Stimulated activated CD4-positive, alpha-beta T cell treated with anti-CD3 and anti-CD28 coated beads, Interleukin-15, amount 100 ng/mL, for 24 hours (primary cell): ENCODE results near the gene CDX1.
"Not testable (repeated sequence)": the region's sequence is repeated elsewhere in the genome, so short reads cannot be mapped to it uniquely, and the experiment has no call there.

Source experiments
- DNase-seq: peaks from one replicate; pipeline ENCODE4 v3.0.0-alpha.2; 2020

The CDX1 gene

DNA sequence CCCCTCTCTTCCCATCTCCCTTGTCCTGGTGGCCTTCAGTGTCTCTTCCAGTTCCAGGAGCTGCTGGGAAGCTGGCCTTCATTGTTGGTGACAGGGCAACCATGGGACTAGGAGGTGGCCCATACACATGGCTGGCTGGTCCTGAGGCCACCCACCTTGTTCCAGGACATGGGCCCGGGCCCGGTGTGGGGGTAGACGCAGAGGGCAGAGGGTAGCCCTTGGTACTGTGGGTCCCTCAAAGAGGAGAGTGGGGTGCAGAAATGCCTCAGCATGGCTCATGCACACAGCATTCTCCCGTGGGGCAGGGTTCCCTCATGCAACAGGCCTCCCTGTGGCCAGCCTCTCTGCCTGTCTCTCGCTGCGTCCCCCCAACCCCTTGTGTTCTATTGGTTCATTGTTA lies 44.1 kb downstream of the CDX1 start:
- no peak for DNase-seq

DNA sequence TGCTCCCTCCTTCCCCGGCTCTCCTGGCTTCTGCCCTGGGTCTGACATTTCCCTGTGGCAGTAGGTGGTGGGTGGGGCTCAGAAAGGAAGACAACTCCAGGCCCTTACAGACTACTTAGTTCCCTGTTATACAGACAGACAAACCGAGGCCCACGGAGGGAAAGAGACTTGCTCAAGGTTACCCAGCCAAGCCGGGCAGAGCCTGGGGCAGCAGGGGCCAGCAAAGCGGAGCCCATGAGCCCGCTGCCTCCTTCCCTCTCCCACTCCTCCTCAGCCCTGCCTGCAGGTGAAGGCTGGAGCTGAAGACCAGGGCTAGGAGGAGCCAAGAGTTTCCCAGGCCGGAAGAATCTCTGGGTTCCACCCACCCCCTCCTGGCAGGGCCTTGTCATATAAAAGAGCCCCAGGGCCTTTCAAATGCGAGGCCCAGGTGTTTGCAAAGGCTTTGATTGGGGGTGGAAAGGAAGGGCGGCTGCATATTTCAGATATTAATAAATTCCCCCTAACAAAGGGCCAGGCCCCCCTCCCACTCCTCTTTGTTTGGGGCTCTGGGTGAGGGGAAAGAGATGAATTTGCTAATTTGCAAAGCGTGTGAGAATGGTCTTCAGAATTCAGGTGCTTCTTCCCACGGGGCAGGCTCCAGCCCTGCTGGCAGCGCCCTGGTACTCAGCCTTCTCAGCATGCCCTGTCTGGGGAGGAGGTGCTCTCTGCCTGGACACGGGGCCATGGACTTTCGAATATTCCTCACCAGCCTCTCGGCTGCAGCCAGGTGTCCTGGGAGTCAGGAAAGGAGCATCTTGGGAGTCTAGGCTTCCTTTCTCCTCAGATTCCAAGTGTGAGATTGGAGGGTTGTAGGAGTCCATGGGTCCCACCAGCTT lies 44.8 kb downstream of the CDX1 start:
- no peak for DNase-seq

DNA sequence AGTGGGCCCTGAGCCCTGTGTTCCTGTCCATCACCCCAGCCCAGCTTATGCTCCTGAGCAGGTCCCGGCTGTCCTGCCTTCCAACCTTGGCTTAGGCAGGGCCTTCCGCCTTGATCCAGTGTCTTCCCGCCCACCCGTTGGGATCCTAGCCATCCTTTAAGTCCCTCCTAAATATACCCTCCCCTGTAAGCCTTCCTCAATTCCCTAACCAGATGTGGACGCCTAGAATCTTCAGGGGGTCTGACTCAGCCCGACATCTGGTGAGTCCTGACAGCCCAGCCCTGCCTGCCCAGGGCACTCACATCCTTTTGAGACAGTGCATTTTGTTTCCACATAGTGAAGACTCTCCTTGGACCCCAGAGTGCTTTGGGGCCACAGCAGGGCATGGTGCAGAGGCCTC lies 47.0 kb downstream of the CDX1 start:
- DNase-seq = no peak

DNA sequence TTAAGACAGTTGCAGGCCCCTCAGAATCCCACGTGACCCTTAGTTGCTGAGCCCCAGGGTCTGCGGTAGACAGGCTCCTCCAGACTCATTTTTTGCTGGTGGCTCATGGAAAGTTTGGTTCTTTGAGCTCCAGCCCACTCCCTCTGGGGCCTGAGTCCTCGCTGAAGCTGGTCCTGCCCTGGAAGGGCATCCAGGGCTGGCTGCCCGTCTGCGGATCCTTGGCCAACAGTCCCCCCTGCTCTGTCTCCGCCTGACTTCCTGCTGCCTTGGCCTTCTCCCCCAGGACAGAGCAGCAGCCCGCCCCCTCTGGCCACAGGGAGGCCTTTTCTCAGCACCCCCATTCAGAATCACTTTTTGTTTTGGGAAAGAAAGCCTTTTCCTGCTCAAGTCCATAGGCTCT lies 47.7 kb downstream of the CDX1 start:
- DNase-seq = no peak

DNA sequence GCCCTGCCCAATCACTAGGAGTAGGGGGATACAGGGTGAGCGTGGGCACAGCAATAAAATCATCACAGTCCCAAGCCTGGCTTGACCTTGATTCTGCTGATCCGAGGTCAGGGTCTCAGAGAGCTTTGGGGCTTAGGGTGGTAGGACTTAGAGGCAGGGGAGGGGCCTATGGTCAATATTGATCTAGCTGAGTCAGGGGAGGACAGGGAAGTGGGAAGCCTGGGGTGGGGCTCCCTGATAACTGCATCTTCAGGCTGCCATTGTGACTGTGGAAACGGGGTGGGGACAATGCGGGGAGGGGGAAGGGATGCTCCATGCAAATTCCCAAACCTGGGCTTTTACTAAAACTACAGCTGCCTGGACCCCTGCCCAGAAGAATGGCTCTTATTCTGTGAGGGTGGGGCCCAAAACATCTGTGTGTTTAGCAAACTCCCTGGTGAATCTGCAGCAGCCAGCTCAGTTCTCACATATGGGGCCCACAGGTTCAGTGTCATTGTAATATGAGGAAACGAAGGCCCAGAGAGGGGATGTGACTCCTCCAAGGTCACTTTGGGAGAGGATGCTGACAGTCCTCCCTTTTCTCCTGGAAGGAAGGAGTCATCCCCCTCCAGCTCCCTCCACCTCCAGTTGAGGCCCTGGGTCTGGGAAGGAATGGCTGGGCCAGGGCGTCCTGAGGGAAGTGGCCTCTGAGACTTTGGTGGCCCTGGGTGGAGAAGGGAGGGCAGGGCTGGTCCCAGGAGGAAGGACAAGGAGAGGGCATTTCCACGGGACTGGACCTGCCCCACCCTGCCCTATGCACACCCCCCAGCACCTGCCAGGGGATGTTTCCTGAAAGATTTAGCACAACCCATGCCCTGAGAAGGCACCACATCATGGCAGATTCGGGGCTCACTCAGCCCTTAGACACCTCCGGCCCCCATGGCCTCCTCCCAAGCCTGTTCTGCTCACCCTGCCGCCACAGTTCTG lies 49.7 kb downstream of the CDX1 start:
- no peak for DNase-seq

DNA sequence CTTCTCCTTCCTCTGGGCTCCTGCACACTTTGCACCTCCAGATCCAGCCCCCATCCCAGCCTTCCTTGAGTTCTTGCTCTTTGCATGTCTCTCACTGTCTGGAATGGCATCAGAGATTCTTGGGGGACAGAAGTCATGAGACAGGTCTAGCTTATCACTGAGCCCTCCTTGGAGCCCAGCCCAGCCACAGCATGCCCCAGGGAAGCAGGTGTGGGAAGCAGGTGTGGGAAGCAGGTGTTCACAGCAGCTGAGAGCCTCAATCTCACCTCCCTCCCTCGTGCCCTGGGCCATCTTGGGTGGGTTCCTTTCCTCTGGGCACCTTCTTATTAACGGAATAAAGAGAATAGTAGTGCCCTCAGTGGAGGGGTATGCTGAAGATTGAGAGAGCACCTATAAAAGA lies 50.5 kb downstream of the CDX1 start:
- no peak for DNase-seq

DNA sequence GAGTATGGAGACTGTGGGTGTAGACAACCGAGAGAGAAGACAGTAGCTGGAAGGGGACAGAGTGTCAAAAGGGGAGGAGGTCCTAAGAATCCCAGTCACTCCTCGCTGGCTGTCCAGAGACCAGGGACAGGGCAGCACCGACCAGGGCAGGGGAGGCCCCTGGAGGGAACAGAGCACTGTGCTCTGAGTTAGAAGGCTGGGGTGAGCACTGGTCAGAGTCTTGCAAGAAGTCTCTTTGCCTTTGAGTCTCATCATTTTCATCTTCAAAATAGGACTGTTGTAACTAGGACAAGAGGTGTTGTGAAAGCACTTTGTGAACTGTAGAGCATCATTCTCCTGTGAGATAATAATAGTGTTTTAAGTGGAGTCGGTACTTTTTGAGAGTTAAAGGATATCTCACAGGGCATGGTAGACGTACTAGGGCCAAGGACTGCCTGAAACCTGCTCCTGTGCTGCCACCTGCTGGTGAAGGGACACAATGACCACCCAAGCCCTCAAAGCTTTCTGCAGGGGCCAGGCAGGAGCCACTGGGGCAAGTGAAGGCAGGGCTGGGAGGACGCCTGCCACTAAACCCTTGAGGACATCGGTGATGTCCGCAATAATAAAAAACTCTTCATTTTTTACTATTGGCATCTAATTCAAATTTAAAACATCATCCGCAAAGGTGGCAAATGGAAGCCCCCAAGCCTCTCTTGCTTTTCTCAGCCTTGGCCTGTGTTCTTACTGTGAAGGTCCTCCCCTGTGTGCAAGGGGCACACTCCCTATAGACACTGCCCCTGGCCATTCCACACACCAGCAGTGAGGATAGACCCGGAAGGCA lies 51.5 kb downstream of the CDX1 start:
- DNase-seq = peak; percentile 86

DNA sequence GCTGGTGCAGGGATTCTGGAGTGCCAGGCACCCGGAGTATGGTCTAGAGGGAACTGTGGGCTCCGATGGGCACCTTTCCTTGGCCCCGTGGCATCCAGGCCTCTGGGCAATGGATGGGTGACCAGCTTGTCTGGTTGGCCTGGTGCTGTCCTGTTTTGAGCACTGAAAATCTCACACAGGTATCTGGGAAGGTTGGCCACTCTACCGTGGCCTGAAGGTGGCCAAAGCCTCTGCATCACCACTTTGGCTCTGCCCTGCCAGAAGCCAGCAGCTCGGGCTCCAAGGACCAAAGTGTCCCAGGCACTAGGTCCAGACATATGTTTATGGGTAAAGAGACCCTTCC lies 52.1 kb downstream of the CDX1 start:
- DNase-seq = no peak

DNA sequence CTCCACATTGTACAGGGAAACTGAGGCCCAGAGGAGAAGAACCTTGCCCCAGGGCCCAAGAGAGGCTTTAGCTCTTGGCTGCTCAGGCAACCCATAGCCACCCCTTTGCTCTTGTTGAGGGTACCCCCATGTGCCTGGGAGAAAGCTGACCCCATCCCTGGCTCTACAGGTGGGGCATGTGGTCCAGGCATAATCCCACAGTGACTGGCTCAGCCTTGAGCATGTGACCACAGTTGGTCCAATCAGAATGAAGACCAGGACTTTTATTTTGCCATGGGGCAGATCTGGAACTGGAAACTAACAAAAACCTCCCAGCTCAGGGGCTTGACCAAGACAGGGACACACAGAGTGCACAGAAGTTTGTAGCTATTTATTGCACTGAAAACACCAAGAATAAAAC lies 52.6 kb downstream of the CDX1 start:
- no peak for DNase-seq

DNA sequence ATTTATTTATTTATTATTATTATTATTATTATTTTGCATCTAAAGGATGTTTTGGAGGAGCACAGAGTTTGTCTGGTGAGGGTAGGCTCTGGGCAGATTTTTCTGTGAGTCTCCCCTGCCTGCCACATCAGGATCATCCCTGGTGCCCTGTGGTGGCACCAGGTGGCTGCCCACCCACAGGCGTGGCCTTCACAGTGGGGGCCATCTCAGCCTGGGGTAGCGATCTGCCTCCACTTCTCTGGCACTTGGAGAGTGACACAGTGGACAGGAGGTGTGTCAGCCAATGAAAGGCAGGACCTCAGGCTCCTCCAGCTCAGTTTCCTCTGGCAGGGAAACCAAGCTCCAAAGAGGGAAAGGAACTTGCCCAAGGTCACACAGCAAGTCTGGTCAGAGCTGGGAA lies 53.3 kb downstream of the CDX1 start:
- DNase-seq = no peak

DNA sequence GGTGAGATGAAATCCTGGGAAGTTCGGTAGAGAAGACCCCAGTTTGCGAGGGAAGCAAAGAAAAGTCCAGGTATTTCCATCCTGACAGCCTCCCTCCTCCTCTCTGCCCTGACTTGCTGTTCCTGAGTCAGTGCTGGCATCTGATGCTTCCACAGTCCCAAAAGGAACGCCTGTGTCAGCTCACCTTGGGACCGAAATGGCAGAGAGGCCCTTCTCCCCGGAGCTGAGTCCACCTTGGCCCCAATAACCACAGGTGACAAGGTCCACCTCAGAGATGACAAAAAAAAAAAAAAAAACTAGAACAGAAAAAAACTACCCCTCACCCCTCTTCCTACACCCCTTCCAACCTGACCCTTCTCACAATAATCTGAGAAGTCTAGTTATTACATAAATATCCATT lies 54.9 kb downstream of the CDX1 start:
- no peak for DNase-seq

DNA sequence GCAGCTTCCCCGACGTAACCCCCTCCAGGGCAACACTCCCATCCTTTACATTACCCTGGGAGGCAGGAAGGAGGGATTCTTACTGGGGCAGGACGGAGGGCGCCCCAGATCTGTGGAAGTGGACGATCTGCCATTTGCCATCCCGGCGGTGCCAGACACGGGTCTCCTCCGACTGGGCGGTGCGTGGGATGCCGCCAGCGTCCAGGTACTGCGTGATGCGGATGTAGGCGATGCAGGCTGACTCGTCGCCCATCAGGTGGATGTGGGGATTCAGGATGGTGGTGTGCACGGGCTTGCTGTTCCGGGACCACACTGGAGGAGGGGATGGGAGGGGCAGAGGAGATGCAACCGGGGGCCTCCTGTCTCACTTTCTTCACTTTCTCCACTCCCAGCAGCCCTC lies 56.3 kb downstream of the CDX1 start:
- DNase-seq = no peak

DNA sequence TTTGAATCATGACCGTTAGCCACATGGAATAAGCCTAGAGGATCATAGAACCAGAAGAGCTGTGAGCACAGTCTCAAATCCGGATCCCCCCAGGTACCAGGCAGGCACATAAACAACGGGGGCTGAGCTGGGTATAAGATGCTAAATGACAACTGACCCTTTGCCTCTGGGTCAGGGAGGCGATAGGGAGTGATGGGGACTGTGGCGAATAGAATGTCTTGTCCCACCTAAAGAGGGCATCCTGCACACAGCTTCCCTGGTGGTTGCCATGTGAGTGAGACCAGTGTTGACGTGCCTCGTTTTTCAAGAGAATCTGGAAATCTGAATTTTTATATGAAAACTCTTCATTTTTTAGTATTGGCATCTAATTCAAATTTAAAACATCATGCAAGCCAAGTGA lies 56.9 kb downstream of the CDX1 start:
- no peak for DNase-seq

DNA sequence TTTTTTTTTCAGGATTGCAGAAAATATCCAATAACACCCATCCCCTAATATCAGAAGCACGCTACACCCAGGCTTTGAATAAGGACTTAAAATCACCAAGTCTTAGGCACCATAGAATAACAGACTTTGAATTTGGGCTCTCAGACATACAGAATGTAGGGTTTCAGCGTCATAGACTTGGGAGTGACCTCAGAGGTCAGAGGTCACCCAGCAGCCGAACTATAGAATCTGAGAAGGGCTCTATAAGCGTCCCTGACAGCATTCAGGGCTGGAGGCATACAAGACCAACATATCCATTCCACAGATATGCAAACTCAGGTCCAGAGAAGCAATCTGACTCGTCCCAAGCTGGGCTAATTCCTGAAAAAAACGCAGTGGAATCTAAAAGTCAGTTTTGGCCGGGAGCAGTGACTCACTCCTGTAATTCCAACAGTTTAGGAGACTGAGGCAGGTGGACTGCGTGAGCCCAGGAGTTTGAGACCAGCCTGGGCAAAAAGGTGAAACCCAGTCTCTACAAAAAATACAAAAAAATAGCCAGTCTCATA lies 58.0 kb downstream of the CDX1 start:
- no peak for DNase-seq

DNA sequence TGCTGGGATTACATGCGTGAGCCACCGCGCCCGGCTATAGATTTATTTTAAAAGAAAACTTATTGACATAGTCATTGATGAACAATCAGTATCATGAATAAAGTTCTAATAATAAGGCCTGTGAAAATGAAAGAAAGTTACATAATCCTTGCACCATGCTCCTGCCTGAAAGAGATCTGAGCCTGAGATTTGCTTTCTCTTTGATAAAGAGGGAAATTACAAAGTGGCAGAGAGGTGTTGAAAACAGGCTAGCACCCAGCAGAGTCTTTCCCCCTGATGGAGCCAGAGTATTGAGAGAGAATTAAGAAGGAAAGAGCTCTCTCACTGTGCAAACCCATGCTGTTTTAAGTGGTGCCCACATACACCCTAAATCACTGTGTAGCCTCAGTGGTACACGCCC lies 60.5 kb downstream of the CDX1 start:
- no peak for DNase-seq

DNA sequence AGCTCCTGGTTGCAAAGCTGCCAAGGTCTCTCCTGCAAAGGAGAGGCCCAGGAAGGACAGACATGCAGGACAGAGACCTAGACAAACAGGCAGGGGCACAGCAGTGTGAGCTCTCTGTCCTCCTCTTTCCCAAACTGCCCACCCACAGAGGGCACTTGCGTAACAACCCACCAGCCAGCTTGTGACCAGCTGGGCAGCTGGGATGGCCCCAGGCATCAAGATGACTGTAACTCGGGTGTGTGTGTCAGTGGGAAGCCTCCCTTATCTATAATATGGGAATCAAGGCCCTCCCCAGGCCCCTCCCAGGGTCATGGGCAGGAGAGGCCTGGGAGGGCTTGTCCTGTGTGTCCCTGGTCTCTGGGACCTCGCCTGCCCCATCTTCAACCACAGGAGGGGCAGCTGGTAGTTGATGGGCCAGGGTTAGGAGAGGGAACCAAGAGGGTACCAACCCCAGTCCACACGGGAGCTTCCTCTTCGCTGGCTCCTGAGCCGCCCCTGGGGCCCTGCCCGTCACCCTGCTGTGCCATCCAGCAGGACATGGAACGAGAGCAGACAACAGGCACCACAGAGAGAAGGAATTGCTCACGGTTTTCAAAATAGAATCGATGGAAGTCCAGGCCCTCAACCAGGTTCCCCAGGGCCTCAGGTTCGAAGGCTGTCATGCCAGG lies 61.2 kb downstream of the CDX1 start:
- DNase-seq = no peak

DNA sequence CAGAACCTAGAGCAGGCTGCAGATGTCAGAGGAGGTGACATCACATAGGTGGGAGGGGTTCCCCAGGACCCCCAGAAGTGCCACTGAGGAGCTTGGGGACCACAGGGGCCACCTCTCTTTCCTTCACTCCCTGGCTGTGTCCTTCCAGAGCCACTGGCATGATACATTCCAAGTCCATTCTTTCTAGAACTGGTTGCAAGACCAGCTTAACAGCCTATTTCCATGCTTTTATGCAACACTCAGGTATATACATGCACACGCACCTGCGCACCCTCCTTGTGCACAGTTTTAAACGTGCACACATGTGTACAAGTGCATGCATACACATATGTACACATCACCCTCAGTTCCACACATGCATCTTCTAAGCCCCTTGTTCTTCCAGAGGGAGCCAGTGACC lies 63.0 kb downstream of the CDX1 start:
- DNase-seq = no peak

DNA sequence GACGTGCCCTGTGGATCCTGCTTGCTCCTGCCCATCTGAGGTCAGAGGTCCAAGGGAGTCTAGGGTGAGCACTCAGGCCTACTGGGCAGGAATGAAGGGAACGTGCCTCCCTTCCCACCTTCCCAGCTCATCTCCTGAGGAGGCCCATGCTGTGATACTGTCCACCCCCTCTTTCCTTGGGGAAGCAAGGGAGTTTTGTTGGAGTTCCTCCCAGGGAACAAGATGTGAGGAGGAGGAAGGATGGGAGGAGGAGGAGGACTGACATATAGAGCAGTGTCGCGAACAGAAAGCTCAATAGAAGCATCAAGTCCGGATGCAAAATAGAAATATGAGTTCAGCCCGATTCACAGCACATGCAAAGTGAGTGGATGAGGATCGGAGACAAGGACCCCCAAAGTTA lies 64.3 kb downstream of the CDX1 start:
- DNase-seq = no peak

DNA sequence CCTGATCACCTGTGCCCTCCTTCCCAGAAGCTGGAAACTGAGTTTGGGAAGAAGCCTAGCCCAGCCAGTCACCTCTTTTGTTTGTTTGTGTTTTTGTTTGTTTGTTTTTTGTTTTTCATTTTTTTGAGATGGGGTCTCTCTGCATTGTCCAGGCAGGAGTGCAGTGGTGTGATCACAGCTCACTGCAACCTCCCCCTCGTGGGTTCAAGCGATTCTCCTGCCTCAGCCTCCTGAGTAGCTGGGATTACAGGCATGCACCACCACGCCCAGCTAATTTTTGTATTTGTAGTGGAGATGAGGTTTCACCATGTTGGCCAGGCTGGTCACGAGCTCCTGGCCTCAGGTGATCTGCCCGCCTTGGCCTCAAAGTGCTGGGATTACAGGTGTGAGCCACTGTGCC lies 67.1 kb downstream of the CDX1 start:
- not testable (repeated sequence) for DNase-seq
